Mesenteric fat pad (tissue), 1 donor: ENCODE data around the gene MICU2. TPM values are rescaled to one million over a fixed set of nuclear protein-coding genes. Genes with fewer than 3 reads are reported as not detected.
"Not testable (repeated sequence)": the region's sequence is repeated elsewhere in the genome, so short reads cannot be mapped to it uniquely, and the experiment has no call there.

Experiments used
- DNase-seq: peaks from one replicate; pipeline ENCODE4 v3.0.0-alpha.2; 2020; ENCODE audit warnings: low spot score
- total RNA-seq: library from RNA; stranded (reverse); fragmentation: NEBNext Ultra II Directional; extraction: Animal tissue kit (Norgen Biotek cat#: 25700); gene quantifications from one replicate; pipeline ENCODE4 v1.2.1, GENCODE V29; 2021
- donor health status: DM: yes; HTN: yes; CAD: no.

Gene MICU2
- total RNA-seq, 1 donor from 2014 or later, result 28.8 TPM

GRCh38 chr13:21594715-21595545 lies 9.0 kb downstream of the MICU2 start:
- DNase-seq, result no peak

GRCh38 chr13:21590665-21591456 lies 13.1 kb downstream of the MICU2 start:
- not testable (repeated sequence) for DNase-seq

- DNase-seq, result no peak
Measured at GRCh38 chr13:21590231-21590630, 13.7 kb downstream of the MICU2 start.

- DNase-seq, result not testable (repeated sequence)
Measured at GRCh38 chr13:21589510-21589909, 14.5 kb downstream of the MICU2 start.

GRCh38 chr13:21588411-21588810 lies 15.6 kb downstream of the MICU2 start:
- DNase-seq, result not testable (repeated sequence)

- DNase-seq, result no peak
Measured at GRCh38 chr13:21584973-21585592, 18.9 kb downstream of the MICU2 start.

GRCh38 chr13:21583478-21583877 lies 20.5 kb downstream of the MICU2 start:
- no peak for DNase-seq

GRCh38 chr13:21580736-21581135 lies 23.2 kb downstream of the MICU2 start:
- no peak for DNase-seq

- DNase-seq, result no peak
Measured at GRCh38 chr13:21579754-21580316, 24.1 kb downstream of the MICU2 start.

GRCh38 chr13:21578748-21579147 lies 25.2 kb downstream of the MICU2 start:
- DNase-seq, result no peak

- DNase-seq, result no peak
Measured at GRCh38 chr13:21576426-21576825, 27.5 kb downstream of the MICU2 start.

GRCh38 chr13:21573920-21574712 lies 29.9 kb downstream of the MICU2 start:
- no peak for DNase-seq

- DNase-seq, result no peak
Measured at GRCh38 chr13:21569686-21570085, 34.3 kb downstream of the MICU2 start.

GRCh38 chr13:21568854-21569253 lies 35.1 kb downstream of the MICU2 start:
- no peak for DNase-seq

- no peak for DNase-seq
Measured at GRCh38 chr13:21567714-21568113, 36.3 kb downstream of the MICU2 start.

GRCh38 chr13:21557995-21558394 lies 46.0 kb downstream of the MICU2 start:
- no peak for DNase-seq

- DNase-seq, result no peak
Measured at GRCh38 chr13:21556051-21556450, 47.9 kb downstream of the MICU2 start.

GRCh38 chr13:21553261-21553660 lies 50.7 kb downstream of the MICU2 start:
- DNase-seq, result not testable (repeated sequence)

GRCh38 chr13:21550918-21551317 lies 53.1 kb downstream of the MICU2 start:
- no peak for DNase-seq

GRCh38 chr13:21549633-21550032 lies 54.3 kb downstream of the MICU2 start:
- DNase-seq, result no peak

- DNase-seq, result no peak
Measured at GRCh38 chr13:21548577-21548976, 55.4 kb downstream of the MICU2 start.
